Uterus (tissue), 4 donors: Measurements from ENCODE around the gene P2RY2. TPM values are rescaled to one million over a fixed set of nuclear protein-coding genes. Genes with fewer than 3 reads are reported as not detected.

Experiments
- DNase-seq, 2 donors: peaks; one replicate each; pipeline ENCODE4 v3.0.0-alpha.2; 2019 to 2020
- H3K27ac ChIP-seq, 2 donors: fragments of 200-600 bp; sonication (generic); 1 replicate in 1 of 2; 2 replicates in 1 of 2; pipeline ENCODE4 v1.5.1; 2016 to 2018
- H3K27me3 ChIP-seq, 2 donors: fragments of 200-600 bp; sonication (generic); one replicate each; pipeline ENCODE4 v1.5.1; 2018 to 2019; ENCODE audit warnings: control low read depth in 1 of 2
- H3K36me3 ChIP-seq, 2 donors: fragments of 200-600 bp; sonication (generic); one replicate each; pipeline ENCODE4 v1.5.1; 2019; ENCODE audit warnings: control low read depth in 1 of 2
- H3K4me1 ChIP-seq, 2 donors: fragments of 200-600 bp; sonication (generic); one replicate each; pipeline ENCODE4 v1.5.1; 2018 to 2019; ENCODE audit warnings: control low read depth in 1 of 2
- H3K4me3 ChIP-seq, 2 donors: fragments of 200-600 bp; sonication (generic); 1 replicate in 1 of 2; 2 replicates in 1 of 2; pipeline ENCODE4 v1.5.1; 2018 to 2019; ENCODE audit warnings: mild to moderate bottlenecking in 1 of 2
- H3K9me3 ChIP-seq, 2 donors: fragments of 200-600 bp; sonication (generic); one replicate each; pipeline ENCODE4 v1.5.1; 2019; ENCODE audit warnings: control low read depth in 1 of 2
- CTCF ChIP-seq, 4 experiments: fragments of 200-600 bp in 2 of 4; fragments of 450-650 bp in 2 of 4; sonication (generic) in 2 of 4; IDR thresholded peaks; one replicate each; pipeline ENCODE4 v1.5.1; 2016 to 2019; ENCODE audit warnings: antibody characterized with exemption in 4 of 4, mild to moderate bottlenecking in 2 of 4, moderate library complexity in 1 of 4
- POLR2A ChIP-seq, 2 donors: fragments of 450-650 bp; IDR thresholded peaks; one replicate each; pipeline ENCODE4 v1.6.1; 2016; ENCODE audit warnings: antibody characterized with exemption in 2 of 2, mild to moderate bottlenecking in 1 of 2, moderate library complexity in 1 of 2
- intact Hi-C: fragments of 100-400 bp; cut with DNase I; formaldehyde crosslinking; loops from one replicate; pipeline ENCODE4 v1.15.1; 2023; ENCODE audit warnings: low total_unique reads
- total RNA-seq, 4 donors: library from RNA; depleted of rRNA in 3 of 4; stranded (reverse); fragments of >200 nt in 3 of 4; gene quantifications; one replicate each; pipeline versions ENCODE4 v1.1.0 to v1.2.4, GENCODE V29; 2014 to 2023
- donor health status: DM: yes; HTN: yes; CAD: no.

The P2RY2 gene
- total RNA-seq, 4 donors from 2014 or later, result 0.98 to 3.1 (median 2.8) TPM; not detected in 1

GRCh38 chr11:73236854-73237253 is 18.8 kb downstream of the P2RY2 start:
- Histone ChIP-seq H3K27ac (no peak overlapping the region), H3K27me3 (no peaks in the 10 kb centered on the region), H3K4me1 (peaks cover 0 to 4% of the 10 kb centered on the region in 2 donors), H3K4me3 (no peak overlapping the region), H3K36me3 (no peaks in the 10 kb centered on the region), H3K9me3 (no peaks in the 10 kb centered on the region)
- no peak for DNase-seq
- intact Hi-C loops, result no loop called here
- TF ChIP-seq CTCF (IDR thresholded peaks at IDR 0.05) (no peak), POLR2A (IDR thresholded peaks at IDR 0.05) (no peak)

GRCh38 chr11:73237471-73238290 is 19.6 kb downstream of the P2RY2 start:
- no peaks in the 10 kb centered on the region for H3K36me3 ChIP-seq
- TF ChIP-seq POLR2A (IDR thresholded peaks at IDR 0.05) (no peak), CTCF (IDR thresholded peaks at IDR 0.05) (no peak)
- no peaks in the 10 kb centered on the region for H3K9me3 ChIP-seq
- DNase-seq, result no peak
- peaks cover 0 to 4% of the 10 kb centered on the region in 2 donors for H3K4me1 ChIP-seq
- H3K27me3 ChIP-seq, result no peaks in the 10 kb centered on the region
- intact Hi-C loops, result no loop called here
- no peak overlapping the region for H3K4me3 ChIP-seq
- H3K27ac ChIP-seq, result no peak overlapping the region

- H3K27ac ChIP-seq, result no peak overlapping the region
- intact Hi-C loops, result no loop called here
- no peak for DNase-seq
- TF ChIP-seq POLR2A (IDR thresholded peaks at IDR 0.05) (no peak), CTCF (IDR thresholded peaks at IDR 0.05) (no peak)
- no peaks in the 10 kb centered on the region for H3K27me3 ChIP-seq
- no peaks in the 10 kb centered on the region for H3K9me3 ChIP-seq
- no peak overlapping the region for H3K4me3 ChIP-seq
- H3K36me3 ChIP-seq, result no peaks in the 10 kb centered on the region
- peaks cover 0 to 4% of the 10 kb centered on the region in 2 donors for H3K4me1 ChIP-seq
Measured at GRCh38 chr11:73239111-73239521, 21.0 kb downstream of the P2RY2 start.

GRCh38 chr11:73239571-73240189 is 21.6 kb downstream of the P2RY2 start:
- H3K27me3 ChIP-seq, result no peaks in the 10 kb centered on the region
- no peaks in the 10 kb centered on the region for H3K9me3 ChIP-seq
- H3K4me3 ChIP-seq, result no peak overlapping the region
- TF ChIP-seq CTCF (IDR thresholded peaks at IDR 0.05) (no peak), POLR2A (IDR thresholded peaks at IDR 0.05) (no peak)
- H3K4me1 ChIP-seq, result peaks cover 0 to 4% of the 10 kb centered on the region in 2 donors
- H3K27ac ChIP-seq, result no peak overlapping the region
- no peak for DNase-seq
- intact Hi-C loops, result no loop called here
- no peaks in the 10 kb centered on the region for H3K36me3 ChIP-seq

GRCh38 chr11:73240190-73240781 is 22.2 kb downstream of the P2RY2 start:
- TF ChIP-seq POLR2A (IDR thresholded peaks at IDR 0.05) (no peak), CTCF (IDR thresholded peaks at IDR 0.05) (no peak)

More at GRCh38 chr11:73240190-73240781, 22.2 kb downstream of the P2RY2 start:
- DNase-seq, result peak; percentile 24 to 30
- Histone ChIP-seq H3K4me3 (no peak overlapping the region), H3K36me3 (no peaks in the 10 kb centered on the region), H3K27ac (no peak overlapping the region), H3K9me3 (no peaks in the 10 kb centered on the region), H3K4me1 (peaks cover 0 to 4% of the 10 kb centered on the region in 2 donors), H3K27me3 (no peaks in the 10 kb centered on the region)
- intact Hi-C loops, result no loop called here
